Osteocyte (in vitro differentiated cells): ENCODE data around the gene CERS1. TPM values are rescaled to one million over a fixed set of nuclear protein-coding genes. Genes with fewer than 3 reads are reported as not detected.

ENCODE experiments used
- DNase-seq: peaks from one replicate; pipeline ENCODE4 v3.0.0; 2021; ENCODE audit warnings: mixed read lengths; ENCODE audit not compliant: unreplicated experiment; ENCODE audit errors: extremely low spot score
- H3K27ac Mint-ChIP-seq: one replicate; pipeline ENCODE4 v1.8.0; 2021; ENCODE audit warnings: mild to moderate bottlenecking, mixed read lengths; ENCODE audit not compliant: unreplicated experiment
- H3K27me3 Mint-ChIP-seq: one replicate; pipeline ENCODE4 v1.8.0; 2021; ENCODE audit warnings: mixed read lengths; ENCODE audit not compliant: unreplicated experiment
- H3K36me3 Mint-ChIP-seq: one replicate; pipeline ENCODE4 v1.8.0; 2021; ENCODE audit warnings: mixed read lengths; ENCODE audit not compliant: unreplicated experiment
- H3K4me1 Mint-ChIP-seq: one replicate; pipeline ENCODE4 v1.8.0; 2021; ENCODE audit warnings: mixed read lengths; ENCODE audit not compliant: unreplicated experiment
- H3K4me3 Mint-ChIP-seq: one replicate; pipeline ENCODE4 v1.8.0; 2021; ENCODE audit warnings: mild to moderate bottlenecking, moderate library complexity, mixed read lengths; ENCODE audit not compliant: unreplicated experiment
- H3K9me3 Mint-ChIP-seq: one replicate; pipeline ENCODE4 v1.8.0; 2021; ENCODE audit warnings: mixed read lengths; ENCODE audit not compliant: unreplicated experiment
- CTCF ChIP-seq: fragments of 200-600 bp; sonication (generic); IDR thresholded peaks from 2 replicates; pipeline ENCODE4 v1.5.0; 2021; ENCODE audit warnings: antibody characterized with exemption, mild to moderate bottlenecking, moderate library complexity
- total RNA-seq: library from RNA; stranded (reverse); gene quantifications from 2 replicates; pipeline ENCODE4 v1.2.1, GENCODE V29; 2021

Gene CERS1
- total RNA-seq, 1 donor from 2014 or later: 6.5 TPM

DNA sequence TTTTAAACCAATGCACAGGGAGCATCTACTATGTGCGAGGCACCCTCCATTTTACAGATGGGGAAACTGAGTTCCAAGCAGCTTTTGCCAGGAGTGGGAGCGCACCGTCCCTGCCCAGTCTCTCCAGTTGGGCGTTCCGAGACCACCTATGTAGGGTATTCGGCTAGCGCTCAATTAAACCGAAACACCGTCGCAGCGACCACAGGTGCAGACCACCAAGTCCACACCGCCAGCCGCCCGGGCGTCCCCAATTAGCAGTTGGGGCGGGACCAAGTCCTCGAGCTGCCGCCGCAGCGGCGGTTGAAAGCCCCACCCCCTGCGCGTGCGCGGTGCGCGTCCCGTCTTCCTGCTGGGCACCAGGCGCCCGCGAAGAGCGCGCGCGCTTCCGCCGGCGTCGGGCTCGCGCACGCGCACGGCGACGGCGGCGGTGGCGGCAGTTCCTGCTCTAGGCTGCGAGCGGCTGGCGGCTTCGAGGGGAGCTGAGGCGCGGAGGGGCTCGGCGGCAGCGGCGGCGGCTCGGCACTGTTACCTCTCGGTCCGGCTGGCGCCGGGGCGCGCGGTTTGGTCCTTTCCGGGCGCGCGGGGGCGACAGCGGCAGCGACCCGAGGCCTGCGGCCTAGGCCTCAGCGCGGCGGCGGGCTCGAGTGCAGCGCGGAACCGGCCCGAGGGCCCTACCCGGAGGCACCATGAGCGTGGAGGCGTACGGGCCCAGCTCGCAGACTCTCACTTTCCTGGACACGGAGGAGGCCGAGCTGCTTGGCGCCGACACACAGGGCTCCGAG, 64.2 kb downstream of the CERS1 start, which contains the start of gene UPF1:
UPF1 (plus strand) TSS at position 436 of the 782 bp plus-strand sequence; CDS start at position 687, 251 bp downstream.
- peaks cover 5% of the 10 kb centered on the region for H3K27me3 Mint-ChIP-seq
- H3K9me3 Mint-ChIP-seq: no peaks in the 10 kb centered on the region
- peaks cover 34% of the 10 kb centered on the region for H3K4me1 Mint-ChIP-seq
- peak; percentile 19 for TF ChIP-seq CTCF
- peak; percentile 98 for DNase-seq
- peaks cover 4% of the 10 kb centered on the region for H3K36me3 Mint-ChIP-seq
- peak within 1 kb of the TSS; percentile 93 for H3K4me3 Mint-ChIP-seq
- H3K27ac Mint-ChIP-seq: peak within 1 kb of the TSS; percentile 89

DNA sequence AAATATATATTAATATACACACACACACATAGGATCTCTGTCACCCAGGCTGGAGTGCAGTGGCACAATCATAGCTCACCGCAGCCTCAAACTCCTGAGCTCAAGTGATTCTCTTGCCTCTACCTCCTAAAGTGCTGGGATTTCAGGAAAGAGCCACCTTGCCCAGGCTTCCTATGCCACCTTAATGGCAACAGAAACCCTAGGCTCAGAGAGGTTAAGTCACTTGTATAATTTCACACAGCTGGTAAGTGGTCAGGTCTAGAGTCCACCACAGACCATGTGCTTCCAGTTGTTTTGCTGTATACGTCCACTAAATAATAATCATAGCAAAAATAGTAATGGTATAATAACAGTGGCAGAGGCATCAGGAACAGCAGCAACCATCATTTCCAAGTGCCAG, 65.5 kb downstream of the CERS1 start:
- Mint-ChIP-seq H3K36me3 (no peaks in the 10 kb centered on the region), H3K9me3 (peaks cover 4% of the 10 kb centered on the region), H3K27ac (no peak overlapping the region), H3K4me1 (peaks cover 25% of the 10 kb centered on the region), H3K27me3 (peaks cover 5% of the 10 kb centered on the region), H3K4me3 (peak overlapping the region; percentile 76)
- no peak for DNase-seq
- no peak for TF ChIP-seq CTCF

DNA sequence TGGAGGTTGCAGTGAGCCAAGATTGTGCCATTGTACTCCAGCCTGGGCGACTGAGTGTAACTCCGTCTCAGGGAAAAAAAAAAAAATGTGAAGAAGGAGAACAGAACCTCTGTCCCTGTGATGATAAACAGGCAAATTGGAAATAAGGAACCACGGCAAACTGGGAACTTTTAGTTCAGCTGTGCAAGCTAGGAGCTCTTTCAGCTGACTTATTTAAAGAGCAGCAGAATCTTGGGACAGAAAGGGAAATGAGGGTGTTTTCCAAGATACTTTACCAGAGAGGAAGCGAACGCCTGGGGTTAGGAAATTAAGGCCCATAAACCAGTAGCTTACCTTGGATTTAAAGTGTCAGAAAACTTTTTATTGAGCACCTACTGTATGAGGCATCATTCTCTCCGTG, 67.2 kb downstream of the CERS1 start:
- peaks cover 5% of the 10 kb centered on the region for H3K27me3 Mint-ChIP-seq
- DNase-seq: no peak
- peaks cover 4% of the 10 kb centered on the region for H3K9me3 Mint-ChIP-seq
- no peak for TF ChIP-seq CTCF
- no peak overlapping the region for H3K4me3 Mint-ChIP-seq
- H3K27ac Mint-ChIP-seq: no peak overlapping the region
- peaks cover 11% of the 10 kb centered on the region for H3K4me1 Mint-ChIP-seq
- no peaks in the 10 kb centered on the region for H3K36me3 Mint-ChIP-seq

Other genes with a start within 250 kb of the CERS1 start
- gene CRTC1, start 212.5 kb downstream of the CERS1 start, total RNA-seq: 24.0 and 25.7 TPM in 2 replicates
- 0.13 and 0.57 TPM in 2 replicates for gene COMP, start 104.9 kb downstream of the CERS1 start, total RNA-seq
- 58.0 and 64.2 TPM in 2 replicates for gene UPF1, start 64.2 kb downstream of the CERS1 start, total RNA-seq
- gene COPE, start 23.2 kb upstream of the CERS1 start, total RNA-seq: 162 and 175 TPM in 2 replicates
- gene DDX49, start 23.6 kb upstream of the CERS1 start, total RNA-seq: 59.7 and 63.9 TPM in 2 replicates
- 68.8 and 68.9 TPM in 2 replicates for gene HOMER3, start 45.1 kb upstream of the CERS1 start, total RNA-seq
- 77.6 and 81.8 TPM in 2 replicates for gene SUGP2, start 137.4 kb upstream of the CERS1 start, total RNA-seq
- gene ARMC6, start 137.4 kb upstream of the CERS1 start, total RNA-seq: 26.9 and 27.0 TPM in 2 replicates
- gene SLC25A42, start 167.8 kb upstream of the CERS1 start, total RNA-seq: 10.0 and 10.6 TPM in 2 replicates
- gene TMEM161A, start 242.3 kb upstream of the CERS1 start, total RNA-seq: 34.3 and 37.5 TPM in 2 replicates